AG20443 (cell line): ENCODE data around the gene ARHGAP20.

Experiments used
- DNase-seq: peaks from one replicate; pipeline ENCODE4 v3.0.0; 2012; ENCODE audit warnings: low spot score, mixed read lengths

The ARHGAP20 gene, protein sequence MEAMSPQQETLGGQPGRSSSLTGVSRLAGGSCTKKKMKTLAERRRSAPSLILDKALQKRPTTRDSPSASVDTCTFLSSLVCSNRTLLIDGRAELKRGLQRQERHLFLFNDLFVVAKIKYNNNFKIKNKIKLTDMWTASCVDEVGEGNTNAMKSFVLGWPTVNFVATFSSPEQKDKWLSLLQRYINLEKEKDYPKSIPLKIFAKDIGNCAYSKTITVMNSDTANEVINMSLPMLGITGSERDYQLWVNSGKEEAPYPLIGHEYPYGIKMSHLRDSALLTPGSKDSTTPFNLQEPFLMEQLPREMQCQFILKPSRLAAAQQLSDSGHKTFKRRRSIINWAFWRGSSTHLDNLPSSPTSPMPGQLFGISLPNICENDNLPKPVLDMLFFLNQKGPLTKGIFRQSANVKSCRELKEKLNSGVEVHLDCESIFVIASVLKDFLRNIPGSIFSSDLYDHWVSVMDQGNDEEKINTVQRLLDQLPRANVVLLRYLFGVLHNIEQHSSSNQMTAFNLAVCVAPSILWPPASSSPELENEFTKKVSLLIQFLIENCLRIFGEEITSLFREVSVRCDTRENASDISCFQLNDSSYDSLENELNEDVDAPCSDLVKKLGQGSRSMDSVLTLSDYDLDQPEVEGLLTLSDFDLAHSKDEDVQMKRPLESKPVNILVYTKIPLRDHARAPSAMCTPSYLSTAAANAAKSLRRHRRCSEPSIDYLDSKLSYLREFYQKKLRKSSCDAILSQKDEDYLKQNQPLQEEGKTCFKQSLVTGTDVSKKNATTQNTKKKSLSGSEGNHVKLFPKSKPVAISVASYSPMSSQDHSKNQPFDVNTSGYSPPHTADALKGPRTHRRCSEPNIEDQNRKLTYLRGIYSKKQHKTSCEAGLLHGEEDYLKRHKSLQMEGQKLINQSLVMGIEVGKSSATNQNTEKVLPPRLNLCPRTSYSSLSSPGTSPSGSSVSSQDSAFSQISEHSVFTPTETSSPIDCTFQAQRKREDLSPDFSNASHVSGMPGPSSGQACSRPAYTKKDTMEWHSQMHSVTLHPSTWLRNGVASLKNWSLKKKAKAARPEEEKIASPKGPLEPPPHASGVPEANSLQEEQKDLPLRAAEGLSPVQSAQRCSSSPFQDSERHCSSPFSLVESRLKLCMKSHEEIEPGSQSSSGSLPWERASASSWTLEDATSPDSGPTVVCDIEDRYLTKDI

DNA sequence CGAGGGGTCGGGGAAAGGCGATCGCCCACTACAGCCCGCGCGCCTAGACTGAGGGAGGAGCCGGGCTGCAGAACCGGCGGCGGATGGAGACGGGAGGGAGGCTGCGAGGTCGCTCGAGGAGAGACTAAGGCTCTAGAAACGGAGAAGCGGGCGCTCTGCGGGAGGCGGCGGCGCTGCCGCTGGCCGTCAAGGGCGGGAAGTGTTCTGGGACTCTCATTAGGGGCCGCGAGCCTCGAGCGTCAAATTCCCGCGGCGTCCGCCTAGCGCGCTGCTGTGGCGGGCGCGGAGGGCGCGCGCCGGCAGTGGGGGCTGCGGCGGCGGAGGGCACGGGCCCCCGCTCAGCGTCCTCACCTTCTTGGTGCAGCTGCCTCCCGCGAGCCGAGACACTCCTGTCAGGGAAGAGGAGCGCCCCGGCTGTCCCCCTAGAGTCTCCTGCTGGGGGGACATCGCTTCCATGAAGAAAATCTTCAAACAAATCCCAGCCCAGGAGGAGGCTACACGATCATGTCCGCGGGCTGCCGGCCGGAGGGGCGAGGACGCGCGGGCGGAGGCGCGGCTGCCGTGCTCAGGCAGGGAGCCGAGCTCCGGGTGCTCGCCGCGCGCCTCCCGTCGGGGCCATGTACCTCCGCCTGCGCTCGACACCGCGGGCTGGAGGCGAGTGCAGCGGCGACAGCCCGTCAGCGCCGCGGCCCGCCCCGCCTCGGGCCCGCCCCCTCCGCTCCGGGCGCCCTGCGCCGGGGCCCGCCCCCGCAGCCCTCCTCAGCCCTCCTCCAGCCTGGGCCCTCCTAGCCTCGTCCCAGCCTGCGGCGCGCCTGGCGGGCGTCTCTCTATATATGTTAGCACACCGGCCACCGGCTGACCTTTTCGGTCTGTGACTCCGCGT is at the start of gene ARHGAP20:
Gene ARHGAP20 (minus strand): TSS at position 662 of the 883 bp plus-strand sequence. CDS start 206 bp downstream, at position 456.
- peak; percentile 94 for DNase-seq

DNA sequence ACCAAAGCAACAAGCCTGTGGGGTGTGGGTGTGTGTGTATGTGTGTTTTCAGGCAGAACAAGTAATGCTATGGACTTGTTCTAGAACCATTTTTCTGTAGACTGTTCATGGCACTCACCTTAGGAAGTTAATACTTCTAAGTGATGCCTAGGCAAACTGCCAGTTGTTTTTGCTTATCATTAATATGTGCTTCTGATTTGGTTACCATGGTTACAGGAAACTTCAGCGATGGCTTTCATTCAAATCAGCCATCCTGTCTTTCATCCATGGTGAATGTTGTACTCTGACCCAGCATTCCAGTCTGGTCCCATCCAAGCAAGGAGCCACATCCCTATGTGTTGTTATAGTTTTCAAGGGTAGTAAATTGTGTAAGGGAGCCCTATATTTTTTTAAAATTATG is 49.8 kb upstream of the ARHGAP20 start:
- no peak for DNase-seq

DNA sequence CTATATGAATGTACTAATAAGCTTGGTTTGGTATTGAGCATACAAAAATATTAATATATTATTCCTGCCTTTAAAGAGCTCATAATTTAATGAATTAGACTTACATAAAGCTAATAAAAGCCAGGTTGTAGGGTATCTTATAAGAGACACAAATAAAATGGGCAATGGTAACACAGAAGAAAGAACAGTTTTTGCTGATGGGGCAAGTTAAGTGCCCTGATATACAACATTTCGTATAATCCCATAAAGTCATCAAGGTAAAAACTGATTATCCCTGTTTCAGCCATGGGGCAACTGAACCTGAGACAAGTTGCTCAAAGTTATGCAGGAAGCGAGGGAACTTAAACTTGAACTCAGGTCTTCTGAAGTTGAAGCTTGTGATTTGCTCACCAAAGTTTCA is 48.9 kb upstream of the ARHGAP20 start:
- DNase-seq = no peak

DNA sequence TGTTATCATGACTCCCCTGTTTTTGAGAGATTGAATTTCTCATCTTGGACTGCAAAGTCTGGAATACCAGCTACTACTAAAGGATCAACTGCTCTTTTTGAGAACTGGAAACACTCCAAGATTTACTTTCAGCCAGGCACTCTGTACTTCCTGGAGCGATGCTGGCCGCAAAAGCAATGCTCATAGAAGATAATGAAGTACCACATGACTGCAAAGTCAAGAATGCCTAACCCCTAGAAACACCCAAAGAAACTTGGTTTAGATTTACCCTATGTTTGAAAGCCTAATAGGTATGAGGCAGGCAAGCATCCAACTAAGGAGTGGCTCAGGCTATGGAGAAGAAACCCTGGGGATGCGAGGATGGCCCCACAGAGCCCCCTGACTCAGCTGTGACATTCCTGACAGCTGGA is 47.7 kb upstream of the ARHGAP20 start:
- DNase-seq = no peak

DNA sequence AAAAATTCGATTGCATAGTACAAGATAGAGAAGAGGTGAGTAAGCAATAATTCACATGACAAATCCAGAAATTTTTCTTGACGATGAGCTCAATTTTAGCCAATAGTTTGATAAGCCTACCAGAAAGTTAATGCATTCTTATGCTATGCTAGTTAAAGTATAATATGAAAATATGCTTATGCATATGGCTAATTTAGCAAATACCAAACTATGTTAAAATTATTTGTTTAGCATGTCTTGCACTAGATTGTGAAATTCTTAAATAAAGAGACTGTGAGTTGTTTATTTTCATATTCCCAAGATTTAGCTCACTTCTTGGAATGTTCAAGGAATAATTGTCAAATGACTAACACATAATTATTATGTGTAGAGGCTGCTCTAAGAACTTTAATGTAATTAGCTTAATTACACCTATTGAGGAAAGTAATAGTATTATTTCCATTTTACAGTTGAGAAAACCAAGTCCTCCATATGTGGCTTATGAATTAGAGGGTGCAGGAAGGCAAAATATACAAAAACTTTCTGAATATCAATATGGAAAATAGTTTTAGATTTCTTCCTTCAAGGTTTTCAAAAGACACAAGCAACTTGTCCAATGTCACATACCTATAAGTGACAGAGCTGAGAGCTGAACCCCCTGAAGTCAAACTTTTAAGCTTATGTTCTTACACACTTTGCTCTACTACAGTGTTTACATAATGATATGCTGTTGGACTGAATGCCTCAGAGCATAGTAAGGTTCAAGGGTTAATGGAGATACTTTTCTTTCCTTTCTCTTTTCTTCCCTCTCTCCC is 45.9 kb upstream of the ARHGAP20 start:
- DNase-seq = no peak

DNA sequence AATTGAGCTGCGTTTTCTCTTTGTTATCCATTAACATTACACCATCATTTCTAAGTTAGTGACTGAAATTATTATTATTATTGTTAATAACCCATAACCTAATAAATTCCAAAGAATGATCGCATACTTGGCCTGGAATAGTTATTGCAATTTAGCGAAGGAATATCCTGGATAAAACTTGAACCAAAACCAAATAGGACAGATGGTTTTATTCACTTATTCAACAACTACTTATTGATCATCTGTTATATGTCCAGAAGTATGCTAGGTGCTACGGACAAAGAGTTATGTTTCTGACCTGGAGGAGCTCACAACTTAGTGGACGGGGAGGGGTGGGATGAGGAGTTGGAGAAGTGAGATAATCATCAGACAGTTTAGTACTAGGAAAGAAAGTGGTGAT is 44.8 kb upstream of the ARHGAP20 start:
- no peak for DNase-seq

DNA sequence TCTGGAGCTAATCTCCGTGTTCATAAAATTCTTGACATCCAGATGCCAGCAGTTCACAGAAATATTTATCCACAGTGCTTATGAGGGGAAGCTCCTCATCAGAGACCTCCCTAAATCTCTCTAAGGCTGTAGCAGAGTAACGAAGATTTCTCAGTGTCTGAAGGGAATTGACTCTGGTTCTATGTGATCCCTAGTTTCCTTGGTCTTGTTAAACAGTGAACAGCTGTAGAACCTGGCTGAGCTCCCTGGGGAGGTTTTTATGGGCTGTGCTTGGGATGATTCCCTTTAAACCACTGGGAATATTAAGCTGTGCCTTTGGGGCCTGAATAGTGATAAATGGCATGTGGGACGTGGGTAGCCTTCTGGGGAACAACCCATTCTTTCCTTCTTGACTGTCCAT is 43.7 kb upstream of the ARHGAP20 start:
- no peak for DNase-seq

DNA sequence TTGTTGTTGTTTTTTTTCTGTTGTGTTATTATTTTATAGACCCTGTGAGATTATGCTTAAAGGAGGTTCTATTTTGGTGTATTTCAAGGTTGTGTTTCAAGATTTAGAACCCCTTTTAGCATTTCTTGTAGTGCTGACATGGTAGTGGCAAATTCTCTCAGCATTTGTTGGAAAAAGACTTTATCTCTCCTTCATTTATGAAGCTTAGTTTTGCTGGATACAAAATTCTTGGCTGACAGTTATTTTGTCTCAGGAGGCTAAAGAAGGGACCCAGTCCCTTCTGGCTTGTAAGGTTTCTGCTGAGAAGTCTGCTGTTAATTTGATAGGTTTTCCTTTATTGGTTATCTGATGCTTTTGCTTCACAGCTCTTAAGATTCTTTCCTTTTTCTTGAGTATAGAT is 40.7 kb upstream of the ARHGAP20 start:
- no peak for DNase-seq

DNA sequence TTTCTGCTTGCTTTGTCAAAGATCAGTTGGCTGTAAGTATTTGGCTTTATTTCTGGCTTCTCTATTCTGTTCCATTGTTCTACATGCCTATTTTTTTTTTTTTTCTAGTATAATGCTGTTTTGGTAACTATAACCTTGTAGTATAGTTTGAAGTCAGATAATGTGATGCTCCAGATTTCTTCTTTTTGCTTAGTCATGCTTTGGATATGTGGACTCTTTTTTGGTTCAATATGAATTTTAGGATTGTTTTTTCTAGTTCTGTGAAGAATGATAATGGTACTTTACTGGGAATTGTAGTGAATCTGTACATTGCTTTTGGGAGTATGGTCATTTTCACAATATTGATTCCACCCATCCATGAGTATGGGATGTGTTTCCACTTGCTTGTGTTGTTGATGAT is 37.9 kb upstream of the ARHGAP20 start:
- DNase-seq = no peak

DNA sequence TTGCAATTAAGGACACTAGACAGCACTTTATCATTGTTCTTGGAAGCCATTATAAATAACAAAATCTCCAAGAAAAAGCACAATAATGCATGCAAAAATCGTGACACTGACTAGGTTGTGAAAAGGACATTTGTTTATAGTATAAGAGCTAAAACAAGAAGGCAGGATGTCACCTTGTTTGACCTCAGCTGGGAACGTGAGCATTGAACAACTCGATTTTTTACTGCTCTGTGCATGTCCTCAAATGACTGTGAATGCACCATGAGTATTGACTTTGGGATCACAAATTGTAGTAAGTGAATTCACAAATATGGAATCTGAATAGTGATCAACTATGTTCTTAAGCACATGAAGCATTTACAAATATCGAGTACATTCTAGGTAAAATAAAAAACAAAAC is 35.3 kb upstream of the ARHGAP20 start:
- DNase-seq = no peak

DNA sequence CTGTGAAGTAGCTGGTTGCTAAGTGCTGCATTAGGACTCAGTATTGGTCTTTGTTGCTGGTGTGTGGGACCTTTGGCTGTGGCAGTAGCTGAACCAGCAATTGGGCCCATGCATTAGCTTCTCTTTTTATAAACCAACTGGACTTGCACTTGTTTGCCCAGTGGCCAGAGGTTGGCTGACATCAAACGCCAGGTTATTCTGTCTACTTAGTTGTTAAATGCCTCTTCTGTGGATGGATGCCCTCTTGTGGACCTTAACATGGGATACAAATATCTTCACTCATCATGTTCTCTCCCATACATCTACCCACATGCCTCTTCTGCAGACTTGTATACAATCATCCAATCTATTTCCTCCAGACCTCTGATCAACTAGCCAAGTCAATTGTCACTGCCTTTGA is 26.4 kb upstream of the ARHGAP20 start:
- no peak for DNase-seq

DNA sequence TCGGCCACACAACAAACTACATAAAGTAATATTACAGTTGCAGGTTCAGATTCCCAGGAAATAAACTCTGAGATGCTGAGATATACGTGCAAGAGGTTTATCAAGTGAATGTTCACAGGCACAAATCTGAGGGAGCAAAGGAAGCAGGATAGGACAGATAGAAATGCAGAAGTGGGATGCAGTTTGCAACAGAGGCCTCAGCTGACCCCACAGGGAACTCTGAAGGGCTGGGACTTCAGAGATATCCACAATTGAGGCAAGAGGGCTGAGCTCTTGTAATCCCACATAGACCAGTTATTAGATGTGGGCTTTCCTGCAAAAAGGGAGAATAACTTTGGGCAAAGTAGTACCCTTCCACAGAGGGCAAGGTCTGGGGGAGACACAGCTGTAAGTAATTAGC is 25.4 kb upstream of the ARHGAP20 start:
- no peak for DNase-seq

DNA sequence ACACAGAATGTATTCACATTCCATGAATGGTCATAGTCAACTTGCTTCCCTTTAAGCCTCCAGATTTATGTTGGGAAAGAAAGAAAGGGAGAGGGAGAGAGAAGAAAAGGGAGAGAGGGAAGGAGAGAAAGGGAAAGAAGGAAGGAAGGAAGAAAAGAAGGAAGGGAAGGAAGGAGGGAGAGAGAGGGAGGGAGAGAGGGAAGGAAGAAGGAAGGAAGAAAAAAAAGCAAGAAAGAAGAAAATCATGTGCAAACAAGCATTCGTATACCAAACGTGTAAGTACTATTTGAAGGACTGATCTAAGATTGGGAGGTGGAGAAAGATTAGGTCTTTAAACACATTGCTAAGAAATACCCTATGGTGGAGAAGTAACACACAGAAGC is 23.9 kb upstream of the ARHGAP20 start:
- no peak for DNase-seq

DNA sequence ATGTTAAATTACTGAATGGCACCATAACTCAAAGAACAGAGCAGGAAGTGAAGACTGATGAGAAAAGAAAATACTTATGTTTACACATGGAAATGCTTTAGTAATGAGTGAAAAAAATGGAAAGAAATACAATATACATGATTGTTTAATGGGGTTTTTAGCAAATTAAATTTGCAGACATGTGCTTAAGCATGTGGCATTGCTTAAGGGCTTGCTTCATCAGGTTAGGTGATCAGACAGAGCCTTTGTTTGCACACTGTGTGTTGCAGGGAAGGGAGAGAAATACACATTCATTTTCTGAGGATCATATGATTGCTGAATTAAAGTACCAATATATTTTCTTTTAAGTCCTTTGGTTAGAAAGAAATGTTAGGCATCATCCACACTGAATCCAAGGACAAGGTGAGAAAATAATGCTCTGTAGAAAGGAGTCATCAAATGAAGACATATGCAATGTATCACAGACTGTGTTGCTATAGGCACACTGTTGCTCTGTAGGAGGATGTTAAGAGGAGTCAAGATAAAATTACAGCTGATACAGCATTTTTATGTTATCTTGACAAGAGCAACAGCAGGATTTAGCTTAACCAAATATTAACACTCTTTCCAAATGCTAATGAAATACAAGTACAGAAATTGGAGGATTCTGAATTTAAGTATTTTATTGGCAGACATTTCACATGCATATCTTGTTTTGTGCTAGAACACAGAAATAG is 23.4 kb upstream of the ARHGAP20 start:
- DNase-seq = no peak

DNA sequence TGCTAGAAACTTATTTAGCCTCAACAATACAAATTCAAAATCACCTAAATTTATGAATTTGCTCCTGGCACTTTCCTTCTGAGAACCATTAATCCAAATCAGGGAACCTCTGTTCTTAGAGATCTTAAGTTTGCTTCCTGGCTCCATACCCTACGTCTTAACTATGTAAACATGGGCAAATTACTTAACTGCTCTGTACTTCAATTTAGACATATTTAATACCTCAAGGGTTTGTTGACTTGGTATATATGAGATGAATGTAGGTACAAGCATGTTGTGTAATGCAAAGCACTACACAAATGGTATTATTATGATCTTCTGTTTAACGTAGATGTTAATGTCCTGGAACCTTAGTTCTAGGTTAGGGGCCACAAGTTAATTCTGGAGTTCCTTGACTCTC is 22.6 kb upstream of the ARHGAP20 start:
- DNase-seq = no peak

DNA sequence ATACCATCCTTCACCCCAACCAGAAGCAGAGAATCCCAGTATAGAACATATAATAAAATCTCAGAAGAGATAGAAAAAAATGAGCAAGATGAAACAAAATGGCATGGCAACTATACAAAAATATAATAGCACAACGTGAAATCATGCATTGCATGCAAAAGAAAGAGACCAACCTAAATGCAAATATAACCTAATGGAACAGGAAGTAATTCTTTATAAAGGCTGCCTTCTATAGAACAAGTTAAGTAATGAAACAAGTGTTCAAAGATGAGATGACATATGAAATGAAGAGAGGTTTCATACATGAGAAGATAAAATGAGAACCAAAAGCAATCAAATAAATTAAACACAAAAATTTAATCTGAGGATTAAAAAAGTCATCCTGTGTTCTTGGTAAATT is 18.5 kb upstream of the ARHGAP20 start:
- no peak for DNase-seq

DNA sequence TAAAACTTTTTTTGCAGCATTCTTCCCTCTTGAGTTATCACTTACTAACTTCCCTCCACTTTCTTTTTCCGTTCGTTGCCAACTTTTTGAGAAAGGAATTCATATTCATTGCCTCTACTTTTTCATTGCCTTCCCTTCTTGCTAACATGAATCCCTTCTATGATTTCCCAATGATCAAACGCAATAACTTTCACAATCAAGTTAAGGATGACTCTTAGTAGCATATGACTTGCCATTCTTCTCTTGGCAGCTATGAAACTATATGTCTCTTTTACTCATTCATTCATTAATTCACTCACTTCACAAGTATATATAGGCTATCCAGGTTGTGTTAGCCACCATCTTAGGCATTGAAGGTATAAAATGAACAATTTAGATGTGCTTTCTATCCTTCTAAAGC is 16.6 kb upstream of the ARHGAP20 start:
- peak; percentile 9 for DNase-seq

DNA sequence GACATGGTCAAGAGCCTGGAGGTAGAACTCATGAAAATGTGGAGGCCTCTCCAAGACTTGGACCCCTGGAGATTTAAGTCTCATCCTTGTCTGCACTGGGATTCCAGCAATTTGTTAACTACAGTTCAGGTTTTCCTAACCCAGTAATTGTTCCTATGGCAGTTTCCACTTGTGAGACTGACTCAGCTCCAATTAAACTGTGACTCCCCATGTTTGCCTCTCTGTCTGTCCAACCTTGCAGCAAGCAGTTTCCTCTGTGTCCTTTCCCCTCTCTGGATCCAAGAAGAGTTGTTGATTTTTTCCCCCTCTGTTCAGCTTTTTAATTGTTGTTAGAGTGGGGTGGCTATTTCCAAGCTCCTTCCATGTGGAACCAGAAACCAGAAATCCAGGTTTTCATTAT is 16.2 kb upstream of the ARHGAP20 start:
- DNase-seq = peak; percentile 11

DNA sequence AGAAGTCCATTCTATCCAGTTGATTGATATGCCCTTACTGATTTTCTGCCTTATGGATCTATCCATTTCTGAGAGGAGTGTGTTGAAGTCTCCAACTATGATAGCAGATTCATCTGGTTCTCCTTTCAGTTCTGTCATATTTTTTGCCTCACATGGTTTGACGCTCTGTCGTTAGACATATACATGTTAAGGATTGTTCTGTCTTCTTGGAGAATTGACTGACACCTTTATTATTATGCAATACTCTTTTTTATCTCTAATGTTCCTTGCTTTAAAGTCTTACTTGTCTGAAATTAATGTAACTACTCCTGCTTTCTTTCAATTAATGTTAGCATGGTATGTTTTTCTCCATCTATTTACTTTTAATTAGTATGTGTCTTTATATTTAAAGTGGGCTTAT is 12.1 kb upstream of the ARHGAP20 start:
- DNase-seq = no peak
